GM12878 (cell line): ENCODE data around the gene WDR59. TPM values are rescaled to one million over a fixed set of nuclear protein-coding genes. Genes with fewer than 3 reads are reported as not detected.

Experiments used
- ATAC-seq: fragments of 200-7000 bp; cut with Tn5 transposase; 3 replicates; pipeline ENCODE4 v1.9.1; 2020; ENCODE audit warnings: mild to moderate bottlenecking, moderate library complexity
- BruUV-seq: library from RNA; stranded (reverse); fragments of 400-500 nt; replicated peaks from 2 replicates; lab custom pipeline; 2021; lab: Mats Ljungman, UMichigan
- CTCF ChIA-PET: fragments of 300-600 bp; sonication (Branson Sonifier 250); formaldehyde crosslinking; extraction: SDS; loops from one replicate; lab custom pipeline; 2021; ENCODE audit warnings: inconsistent platforms; lab: Yijun Ruan, JAX
- POLR2A ChIA-PET: fragments of 350-600 bp; formaldehyde crosslinking; extraction: SDS; loops from one replicate; lab custom pipeline; 2021; ENCODE audit warnings: inconsistent platforms; lab: Charles Lee
- RAD21 ChIA-PET: fragments of 300-600 bp; sonication (Branson Sonifier 250); formaldehyde crosslinking; loops from one replicate; lab custom pipeline; 2023; ENCODE audit warnings: antibody characterized with exemption; ENCODE audit not compliant: unreplicated experiment; lab: Charles Lee
- SMC1A ChIA-PET: fragments of 300-600 bp; sonication (Branson Sonifier 250); formaldehyde crosslinking; loops from one replicate; lab custom pipeline; 2023; ENCODE audit not compliant: unreplicated experiment, uncharacterized antibody; lab: Charles Lee
- DNase-seq: peaks from one replicate; pipeline ENCODE4 v3.0.0-alpha.2; 2011; ENCODE audit warnings: low read depth, low spot score
- FAIRE-seq: peaks from 3 replicates; lab custom pipeline; 2011; peaks lifted over from hg19 to GRCh38; lab: Jason Lieb, UNC
- H2AFZ ChIP-seq: 2 replicates; pipeline ENCODE4 v1.6.0; 2011; ENCODE audit warnings: low read depth, low read length, control low read depth; ENCODE audit not compliant: control insufficient read depth
- H3K27ac ChIP-seq: 2 replicates; pipeline ENCODE4 v1.5.1; 2011; ENCODE audit warnings: control low read depth; ENCODE audit not compliant: control insufficient read depth, insufficient read depth
- H3K27me3 ChIP-seq, 2 experiments: replicated peaks in 1 of 2; 2 replicates each; pipeline versions ENCODE4 v1.6.0 to v1.6.1; 2011; ENCODE audit warnings: low read length in 1 of 2; ENCODE audit not compliant: control insufficient read depth in 2 of 2, insufficient read depth in 2 of 2
- H3K36me3 ChIP-seq, 2 experiments: 2 replicates each; pipeline ENCODE4 v1.5.1; 2011; ENCODE audit warnings: low read length in 1 of 2; ENCODE audit not compliant: control insufficient read depth in 2 of 2, insufficient read depth in 2 of 2
- H3K4me1 ChIP-seq: 2 replicates; pipeline ENCODE4 v1.6.1; 2011; ENCODE audit warnings: mild to moderate bottlenecking, low read length, moderate library complexity, mixed read lengths; ENCODE audit not compliant: control insufficient read depth, insufficient read depth
- H3K4me2 ChIP-seq: 2 replicates; pipeline ENCODE4 v1.6.0; 2011; ENCODE audit warnings: control low read depth; ENCODE audit not compliant: control insufficient read depth, insufficient read depth
- H3K4me3 ChIP-seq: fragments of 200-600 bp; sonication (generic); 2 replicates; pipeline ENCODE4 v1.5.1; 2016
- H3K79me2 ChIP-seq: 2 replicates; pipeline ENCODE4 v1.6.0; 2011; ENCODE audit warnings: low read length; ENCODE audit not compliant: control insufficient read depth, insufficient read depth
- H3K9ac ChIP-seq: 2 replicates; pipeline ENCODE4 v1.8.0; 2011; ENCODE audit warnings: low read length, control low read depth, mixed read lengths; ENCODE audit not compliant: control insufficient read depth, insufficient read depth
- H3K9me3 ChIP-seq: replicated peaks from 3 replicates; pipeline ENCODE4 v1.5.1; 2011; ENCODE audit warnings: mild to moderate bottlenecking, low read length; ENCODE audit not compliant: control insufficient read depth, insufficient read depth
- H4K20me1 ChIP-seq: 2 replicates; pipeline ENCODE4 v1.6.0; 2011; ENCODE audit not compliant: control insufficient read depth, insufficient read depth
- EGR1 ChIP-seq, 2 experiments: IDR thresholded peaks; 1 replicate in 1 of 2; 2 replicates in 1 of 2; pipeline ENCODE4 v1.6.1; 2011 to 2012; ENCODE audit warnings: low read depth in 2 of 2, low read length in 2 of 2, borderline replicate concordance in 1 of 2, mild to moderate bottlenecking in 1 of 2, moderate library complexity in 1 of 2
- ESRRA ChIP-seq: IDR thresholded peaks from 2 replicates; pipeline ENCODE4 v1.6.1; 2012; ENCODE audit warnings: mild to moderate bottlenecking, low read length, improper control_type of control experiment
- FOXK2 ChIP-seq: fragments of 450-650 bp; IDR thresholded peaks from 2 replicates; pipeline ENCODE4 v1.6.1; 2017; ENCODE audit warnings: mild to moderate bottlenecking, moderate library complexity
- NFXL1 ChIP-seq: fragments of 450-650 bp; IDR thresholded peaks from 2 replicates; pipeline ENCODE4 v1.6.1; 2017; ENCODE audit warnings: antibody characterized with exemption, mild to moderate bottlenecking, borderline replicate concordance
- PAX8 ChIP-seq: fragments of 450-650 bp; IDR thresholded peaks from 2 replicates; pipeline ENCODE4 v1.6.1; 2017; ENCODE audit warnings: mild to moderate bottlenecking, moderate library complexity
- TBL1XR1 ChIP-seq: IDR thresholded peaks from 2 replicates; pipeline ENCODE4 v1.6.1; 2012; ENCODE audit warnings: low read depth, low read length, improper control_type of control experiment
- ZNF384 ChIP-seq: IDR thresholded peaks from 2 replicates; pipeline ENCODE4 v1.6.1; 2012; ENCODE audit warnings: low read depth, mild to moderate bottlenecking, low read length, improper control_type of control experiment, borderline replicate concordance
- WGBS: methylation state at CpG from one replicate; pipeline ENCODE4 v1.1.6; 2016; ENCODE audit warnings: low lambda C conversion rate; ENCODE audit not compliant: insufficient replicate concordance, insufficient coverage; ENCODE audit errors: missing lambda C conversion rate; 5-methylcytosine and 5-hydroxymethylcytosine counted together
- in situ Hi-C: fragments of 300-500 bp; cut with MboI; formaldehyde crosslinking; loops from 9 replicates; pipeline ENCODE4 v1.14.3; 2018; ENCODE audit warnings: mixed read lengths
- intact Hi-C: fragments of 100-400 bp; cut with micrococcal nuclease; formaldehyde crosslinking; loops from one replicate; pipeline ENCODE4 v1.14.2; 2022; ENCODE audit not compliant: unreplicated experiment
- polyA plus RNA-seq, 11 experiments: library from polyadenylated mRNA; depleted of rRNA in 4 of 11; unstranded in 6 of 11; stranded (reverse) in 5 of 11; fragments of >200 nt; fragmentation: Nextera tagmentation in 4 of 11; fragmentation: Illumina TruSeq in 1 of 11; extraction: Ambion mirVana in 4 of 11; extraction: Trizol in 1 of 11; gene quantifications; 1 replicate in 1 of 11; 2 replicates in 10 of 11; pipeline versions ENCODE4 v1.2.1 to v1.2.3, GENCODE V29; 2011 to 2016; ENCODE audit warnings: inconsistent platforms in 2 of 11, missing spikeins in 2 of 11, low read depth in 1 of 11
- total RNA-seq, 4 experiments: library from RNA; depleted of rRNA in 3 of 4; stranded (reverse); fragments of >200 nt in 3 of 4; fragmentation: Illumina TruSeq in 1 of 4; extraction: Trizol in 1 of 4; gene quantifications; 2 replicates each; pipeline versions ENCODE4 v1.2.1 to v1.2.3, GENCODE V29; 2013 to 2021
- TF ChIP-seq, protein P1 (sequence below): fragments of 450-650 bp; formaldehyde crosslinking; IDR thresholded peaks from 2 replicates; pipeline ENCODE4 v1.5.0; 2022; ENCODE audit warnings: mild to moderate bottlenecking, missing genetic modification characterization
- TF ChIP-seq, protein P2 (sequence below): fragments of 450-650 bp; formaldehyde crosslinking; IDR thresholded peaks from 2 replicates; pipeline ENCODE4 v1.4.0; 2022; ENCODE audit warnings: mild to moderate bottlenecking, moderate library complexity

Gene WDR59
- total and polyA plus RNA-seq, 10 of the 15 experiments (the other 5 are each of a cell fraction or from before 2014, with no cell fraction given) = 9.7 to 78.4 (median 24.5) TPM

DNA sequence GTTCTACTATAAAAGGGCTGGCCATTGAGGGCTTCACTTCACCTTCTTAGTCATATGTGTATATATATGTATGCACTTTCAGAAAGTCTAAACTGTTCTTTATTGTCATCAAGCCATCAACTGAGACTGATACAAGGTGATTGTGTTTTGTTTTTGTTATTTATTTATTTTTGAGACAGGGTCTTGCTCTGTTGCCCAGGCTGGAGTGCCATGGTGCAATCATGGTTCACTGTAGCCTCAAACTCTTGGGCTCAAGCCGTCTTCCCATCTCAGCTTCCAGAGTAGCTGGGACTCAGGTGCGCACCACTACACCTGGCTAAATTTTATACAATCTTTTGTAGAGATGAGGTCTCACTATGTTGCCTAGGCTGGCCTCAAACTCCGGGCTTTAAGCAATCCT, 19.5 kb upstream of the WDR59 start (continued):
- no peak for TF ChIP-seq EGR1 (IDR thresholded peaks at IDR 0.05; ENCODE audit: borderline replicate concordance in 1 of 2, low read depth in 2 of 2, low read length in 2 of 2)
- TF ChIP-seq, protein P1, sequence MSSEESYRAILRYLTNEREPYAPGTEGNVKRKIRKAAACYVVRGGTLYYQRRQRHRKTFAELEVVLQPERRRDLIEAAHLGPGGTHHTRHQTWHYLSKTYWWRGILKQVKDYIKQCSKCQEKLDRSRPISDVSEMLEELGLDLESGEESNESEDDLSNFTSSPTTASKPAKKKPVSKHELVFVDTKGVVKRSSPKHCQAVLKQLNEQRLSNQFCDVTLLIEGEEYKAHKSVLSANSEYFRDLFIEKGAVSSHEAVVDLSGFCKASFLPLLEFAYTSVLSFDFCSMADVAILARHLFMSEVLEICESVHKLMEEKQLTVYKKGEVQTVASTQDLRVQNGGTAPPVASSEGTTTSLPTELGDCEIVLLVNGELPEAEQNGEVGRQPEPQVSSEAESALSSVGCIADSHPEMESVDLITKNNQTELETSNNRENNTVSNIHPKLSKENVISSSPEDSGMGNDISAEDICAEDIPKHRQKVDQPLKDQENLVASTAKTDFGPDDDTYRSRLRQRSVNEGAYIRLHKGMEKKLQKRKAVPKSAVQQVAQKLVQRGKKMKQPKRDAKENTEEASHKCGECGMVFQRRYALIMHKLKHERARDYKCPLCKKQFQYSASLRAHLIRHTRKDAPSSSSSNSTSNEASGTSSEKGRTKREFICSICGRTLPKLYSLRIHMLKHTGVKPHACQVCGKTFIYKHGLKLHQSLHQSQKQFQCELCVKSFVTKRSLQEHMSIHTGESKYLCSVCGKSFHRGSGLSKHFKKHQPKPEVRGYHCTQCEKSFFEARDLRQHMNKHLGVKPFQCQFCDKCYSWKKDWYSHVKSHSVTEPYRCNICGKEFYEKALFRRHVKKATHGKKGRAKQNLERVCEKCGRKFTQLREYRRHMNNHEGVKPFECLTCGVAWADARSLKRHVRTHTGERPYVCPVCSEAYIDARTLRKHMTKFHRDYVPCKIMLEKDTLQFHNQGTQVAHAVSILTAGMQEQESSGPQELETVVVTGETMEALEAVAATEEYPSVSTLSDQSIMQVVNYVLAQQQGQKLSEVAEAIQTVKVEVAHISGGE (CRISPR knock-in tag) = no peak

DNA sequence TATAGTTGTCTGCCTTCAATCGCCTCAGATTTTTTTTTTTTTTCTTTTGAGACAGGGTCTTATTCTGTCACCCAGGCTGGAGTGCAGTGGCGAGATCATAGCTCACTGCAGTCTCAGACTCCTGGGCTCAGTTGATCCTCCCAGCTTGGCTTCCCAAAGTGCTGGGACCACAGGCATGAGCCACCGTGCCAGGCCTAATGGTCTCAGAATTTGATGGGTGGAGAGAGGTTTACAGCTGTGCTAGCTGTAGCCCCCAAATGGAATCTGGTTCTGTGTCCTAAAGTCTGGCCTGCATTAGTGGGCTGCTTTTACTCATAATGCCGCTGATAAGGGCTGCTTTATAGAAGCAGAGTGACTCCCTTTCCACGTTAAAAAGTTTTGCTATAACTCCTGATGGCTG, 19.0 kb upstream of the WDR59 start:
- no peaks in the 10 kb centered on the region for H4K20me1 ChIP-seq
- H2AFZ ChIP-seq = no peak overlapping the region
- H3K9ac ChIP-seq = no peak overlapping the region
- peaks cover 28% of the 10 kb centered on the region for H3K4me1 ChIP-seq
- in situ Hi-C loops (no loop called here), intact Hi-C loops (no loop called here)
- ChIA-PET POLR2A (interaction anchor here (3.3 kb wide), 1 partner anchor 8 kb away, joined by 20 read pairs; no protein-coding TSS in a partner anchor), CTCF (interaction anchor here (1.6 to 2.1 kb wide), 2 partner anchors 8 to 15 kb away, joined by 8 to 11 read pairs; no protein-coding TSS in a partner anchor), RAD21 (interaction anchor here (3.6 to 8.1 kb wide), 2 partner anchors 15 to 105 kb away, joined by 19 to 46 read pairs; no protein-coding TSS in a partner anchor), SMC1A (interaction anchor here (1.3 to 3.7 kb wide), 4 partner anchors 8 to 106 kb away, joined by 3 to 43 read pairs (median 15); no protein-coding TSS in a partner anchor)
- H3K36me3 ChIP-seq = no peaks in the 10 kb centered on the region
- H3K4me3 ChIP-seq = peak overlapping the region; percentile 64; the same call in 1 of the 2 replicates
- no peaks in the 10 kb centered on the region for H3K9me3 ChIP-seq
- no peak for FAIRE-seq
- no peak for ATAC-seq
- peak overlapping the region; percentile 50 for H3K4me2 ChIP-seq
- BruUV-seq = no TSS peak
- 77% methylated on average over 5 of the region's 5 CpGs for WGBS
- DNase-seq = no peak
- H3K27ac ChIP-seq = no peak overlapping the region
- no peaks in the 10 kb centered on the region for H3K27me3 ChIP-seq
- peaks cover 80% of the 10 kb centered on the region for H3K79me2 ChIP-seq
- no peak for TF ChIP-seq TBL1XR1
- no peak for TF ChIP-seq NFXL1
- TF ChIP-seq, protein P1 (CRISPR knock-in tag) = no peak
- TF ChIP-seq, protein P2, sequence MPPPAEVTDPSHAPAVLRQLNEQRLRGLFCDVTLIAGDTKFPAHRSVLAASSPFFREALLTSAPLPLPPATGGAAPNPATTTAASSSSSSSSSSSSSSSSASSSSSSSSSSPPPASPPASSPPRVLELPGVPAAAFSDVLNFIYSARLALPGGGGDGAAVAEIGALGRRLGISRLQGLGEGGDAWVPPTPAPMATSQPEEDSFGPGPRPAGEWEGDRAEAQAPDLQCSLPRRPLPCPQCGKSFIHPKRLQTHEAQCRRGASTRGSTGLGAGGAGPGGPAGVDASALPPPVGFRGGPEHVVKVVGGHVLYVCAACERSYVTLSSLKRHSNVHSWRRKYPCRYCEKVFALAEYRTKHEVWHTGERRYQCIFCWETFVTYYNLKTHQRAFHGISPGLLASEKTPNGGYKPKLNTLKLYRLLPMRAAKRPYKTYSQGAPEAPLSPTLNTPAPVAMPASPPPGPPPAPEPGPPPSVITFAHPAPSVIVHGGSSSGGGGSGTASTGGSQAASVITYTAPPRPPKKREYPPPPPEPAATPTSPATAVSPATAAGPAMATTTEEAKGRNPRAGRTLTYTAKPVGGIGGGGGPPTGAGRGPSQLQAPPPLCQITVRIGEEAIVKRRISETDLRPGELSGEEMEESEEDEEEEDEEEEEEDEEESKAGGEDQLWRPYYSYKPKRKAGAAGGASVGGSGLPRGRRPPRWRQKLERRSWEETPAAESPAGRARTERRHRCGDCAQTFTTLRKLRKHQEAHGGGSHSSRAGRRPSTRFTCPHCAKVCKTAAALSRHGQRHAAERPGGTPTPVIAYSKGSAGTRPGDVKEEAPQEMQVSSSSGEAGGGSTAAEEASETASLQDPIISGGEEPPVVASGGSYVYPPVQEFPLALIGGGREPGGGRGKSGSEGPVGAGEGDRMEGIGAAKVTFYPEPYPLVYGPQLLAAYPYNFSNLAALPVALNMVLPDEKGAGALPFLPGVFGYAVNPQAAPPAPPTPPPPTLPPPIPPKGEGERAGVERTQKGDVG (CRISPR knock-in tag) = no peak
- no peak for TF ChIP-seq PAX8
- no peak for TF ChIP-seq ZNF384
- no peak for TF ChIP-seq FOXK2
- no peak for TF ChIP-seq ESRRA
